HL-60/S4 treated with retinoic acid at 250 ng/mL for 4 days and 3 days (cell line): Measurements from ENCODE around the gene ADAM29.
"Not testable (repeated sequence)": the region's sequence is repeated elsewhere in the genome, so short reads cannot be mapped to it uniquely, and the experiment has no call there.

ENCODE experiments used
- in situ Hi-C: fragments of 300-500 bp; cut with MboI; formaldehyde crosslinking; loops from 2 replicates; pipeline ENCODE4 v1.7.0; 2022; ENCODE audit warnings: low sequenced_read_pairs

ADAM29 gene

DNA sequence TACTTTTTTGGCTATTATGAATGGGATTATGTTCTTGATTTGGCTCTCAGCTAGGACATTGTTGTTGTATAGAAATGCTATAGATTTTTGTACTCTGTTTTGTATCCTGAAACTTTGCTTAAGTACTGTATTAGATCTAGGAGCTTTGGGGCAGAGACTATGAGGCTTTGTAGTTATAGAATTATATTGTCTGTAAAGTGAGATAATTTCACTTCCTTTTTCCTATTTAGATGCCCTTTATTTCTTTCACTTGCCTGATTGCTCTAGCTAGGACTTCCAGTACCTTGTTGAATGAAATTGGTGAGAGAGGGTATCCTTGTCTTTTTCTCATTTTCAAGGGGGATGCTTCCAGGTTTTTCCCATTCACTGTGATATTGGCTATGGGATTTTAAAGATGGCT, 28.1 kb downstream of the ADAM29 start:
- in situ Hi-C loops, result no loop called here

DNA sequence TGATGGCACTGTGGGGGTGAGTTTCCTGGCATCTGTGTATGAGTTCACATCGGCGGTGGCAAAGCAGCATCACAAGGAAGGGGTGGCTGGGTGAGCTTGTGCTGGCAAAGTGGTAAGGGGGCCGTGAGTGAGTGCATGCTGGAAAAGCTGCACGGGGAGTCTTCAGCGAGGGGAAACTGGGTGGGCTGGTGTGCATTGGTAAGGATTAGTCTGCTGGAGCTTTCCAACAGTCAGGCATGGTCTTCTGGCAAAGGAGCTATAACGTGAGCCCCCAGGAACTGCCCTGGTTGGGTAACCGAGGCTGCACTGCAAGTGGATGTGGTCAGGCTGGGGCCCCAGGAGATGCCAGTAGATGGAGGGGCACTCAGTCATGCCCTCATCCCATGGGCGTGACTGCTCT, 30.7 kb downstream of the ADAM29 start:
- in situ Hi-C loops, result no loop called here

DNA sequence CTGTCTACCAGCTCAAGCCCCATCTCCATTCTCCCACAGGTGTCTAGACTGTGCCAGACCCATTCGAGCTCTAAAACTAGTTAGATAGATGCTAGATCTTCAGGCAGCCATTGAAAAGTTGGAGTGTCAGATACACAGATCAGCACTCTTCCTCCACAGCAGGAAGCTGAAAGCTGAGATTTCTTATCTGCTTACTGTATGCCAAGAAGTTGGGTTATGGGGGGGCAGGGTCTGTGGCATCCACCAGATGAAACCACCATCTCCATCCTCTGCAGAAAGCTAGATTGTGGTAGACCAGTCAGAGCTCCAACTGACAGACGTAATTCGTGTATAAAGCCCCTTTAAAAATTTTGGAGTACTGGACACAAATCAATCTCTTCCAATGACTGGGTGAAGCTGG, 54.8 kb downstream of the ADAM29 start:
- in situ Hi-C loops, result no loop called here

DNA sequence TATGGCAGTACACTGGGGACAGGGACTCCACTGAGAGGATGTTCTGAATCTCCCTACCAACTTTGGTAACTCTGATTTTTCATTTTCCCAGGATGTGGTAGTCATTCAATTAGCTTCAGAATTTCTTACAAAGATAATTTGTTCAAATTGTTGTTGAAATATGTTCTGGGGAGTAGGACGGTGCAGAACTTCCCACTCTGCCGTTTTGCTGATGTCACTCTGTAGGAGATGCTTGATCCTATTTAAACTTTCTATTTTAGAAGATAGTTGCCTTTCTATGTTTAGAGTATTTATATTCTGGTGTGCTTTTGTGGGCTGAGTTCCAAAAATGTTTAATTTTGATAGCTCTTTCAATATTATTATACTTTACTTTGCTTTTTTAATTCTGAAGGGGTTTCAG, 55.2 kb downstream of the ADAM29 start:
- in situ Hi-C loops, result no loop called here

DNA sequence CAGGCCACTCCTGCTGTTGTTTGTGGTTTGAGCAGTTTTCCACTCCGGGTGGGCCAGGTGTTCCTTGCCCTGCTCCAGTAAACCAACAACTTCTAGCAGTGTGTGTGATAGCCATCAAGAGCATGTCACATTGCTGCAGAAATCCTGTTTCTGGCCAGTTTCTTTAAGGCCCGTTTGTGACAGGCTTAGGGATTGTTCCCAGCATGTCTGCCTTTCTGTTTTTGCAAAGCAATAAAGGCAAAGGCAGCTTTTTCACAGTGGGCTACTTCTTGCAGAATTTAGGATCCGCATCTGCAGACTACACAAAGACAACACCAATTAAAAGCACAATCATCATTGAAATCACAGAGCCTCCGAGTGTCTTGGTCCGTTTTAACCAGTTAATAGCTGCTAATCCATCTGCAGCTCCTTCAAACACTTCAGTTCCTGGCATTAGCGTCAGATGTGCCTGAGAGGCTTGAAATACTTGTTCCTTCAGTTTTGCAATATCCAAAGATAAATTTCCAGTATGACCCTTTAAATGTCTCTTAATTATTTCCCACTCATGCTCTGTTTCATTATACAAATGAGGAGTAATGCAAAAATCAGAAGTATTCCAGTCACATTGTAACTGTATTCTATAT, 65.1 kb downstream of the ADAM29 start:
- in situ Hi-C loops, result no loop called here

DNA sequence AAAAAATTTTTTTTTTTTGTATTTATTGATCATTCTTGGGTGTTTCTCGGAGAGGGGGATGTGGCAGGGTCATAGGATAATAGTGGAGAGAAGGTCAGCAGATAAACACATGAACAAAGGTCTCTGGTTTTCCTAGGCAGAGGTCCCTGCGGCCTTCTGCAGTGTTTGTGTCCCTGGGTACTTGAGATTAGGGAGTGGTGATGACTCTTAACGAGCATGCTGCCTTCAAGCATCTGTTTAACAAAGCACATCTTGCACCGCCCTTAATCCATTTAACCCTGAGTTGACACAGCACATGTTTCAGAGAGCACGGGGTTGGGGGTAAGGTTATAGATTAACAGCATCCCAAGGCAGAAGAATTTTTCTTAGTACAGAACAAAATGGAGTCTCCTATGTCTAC, 65.7 kb downstream of the ADAM29 start:
- in situ Hi-C loops, result not testable (repeated sequence)

DNA sequence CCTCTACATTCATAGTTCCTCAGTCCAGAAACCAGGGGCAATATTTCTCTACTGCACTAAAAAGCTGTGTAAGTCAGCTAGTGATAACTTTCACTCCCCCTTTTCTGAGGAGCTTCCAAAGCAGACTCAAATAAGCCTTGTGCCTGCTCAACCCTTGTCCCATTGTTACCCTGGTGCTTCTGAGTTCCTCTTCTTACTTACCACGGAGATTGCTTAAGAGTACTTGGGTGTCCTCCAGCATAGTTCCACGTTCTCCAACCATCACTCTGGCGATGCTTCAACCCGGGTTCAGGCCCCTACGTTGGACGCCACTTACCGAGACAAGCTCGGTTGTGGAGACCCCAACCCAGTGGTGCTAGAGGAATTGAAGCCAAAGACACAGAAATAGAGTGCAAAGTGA, 71.6 kb downstream of the ADAM29 start:
- in situ Hi-C loops, result no loop called here

DNA sequence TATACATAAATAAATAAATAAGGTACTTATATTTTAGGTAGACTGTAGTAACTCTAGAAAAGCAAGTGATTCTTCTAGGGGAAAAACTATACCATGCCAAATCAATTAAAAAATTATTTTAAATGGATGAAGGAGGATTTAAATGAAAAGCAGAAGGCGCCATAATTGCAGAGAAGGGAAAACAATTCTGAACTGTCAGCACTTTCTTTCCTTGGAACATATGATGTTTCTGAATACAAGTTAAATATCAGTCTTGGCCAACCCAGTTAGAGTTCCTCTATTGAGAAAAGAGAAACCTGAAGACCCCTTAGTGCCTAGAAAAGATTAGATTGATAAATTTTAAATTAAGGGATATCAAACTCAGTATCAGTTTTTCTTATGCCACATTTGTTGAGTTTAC, 75.8 kb downstream of the ADAM29 start:
- in situ Hi-C loops, result no loop called here

DNA sequence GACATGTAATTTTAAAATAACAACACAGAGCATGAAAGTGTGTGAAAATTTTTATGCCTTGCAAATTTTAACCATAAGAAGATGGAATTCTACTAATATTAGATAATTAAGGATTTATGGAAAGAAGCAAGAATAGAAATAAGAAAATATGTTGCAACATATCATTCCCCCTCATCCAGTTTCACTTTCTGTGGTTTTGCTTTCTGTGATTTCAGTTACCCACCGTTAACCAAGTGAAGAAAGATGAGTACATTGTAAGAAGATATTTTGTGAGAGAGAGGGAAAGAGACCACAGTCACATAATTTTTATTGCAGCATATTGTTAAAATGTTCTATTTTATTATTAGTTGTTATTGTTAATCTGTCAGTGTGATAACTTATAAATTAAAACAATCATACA, 77.9 kb downstream of the ADAM29 start:
- in situ Hi-C loops, result no loop called here

DNA sequence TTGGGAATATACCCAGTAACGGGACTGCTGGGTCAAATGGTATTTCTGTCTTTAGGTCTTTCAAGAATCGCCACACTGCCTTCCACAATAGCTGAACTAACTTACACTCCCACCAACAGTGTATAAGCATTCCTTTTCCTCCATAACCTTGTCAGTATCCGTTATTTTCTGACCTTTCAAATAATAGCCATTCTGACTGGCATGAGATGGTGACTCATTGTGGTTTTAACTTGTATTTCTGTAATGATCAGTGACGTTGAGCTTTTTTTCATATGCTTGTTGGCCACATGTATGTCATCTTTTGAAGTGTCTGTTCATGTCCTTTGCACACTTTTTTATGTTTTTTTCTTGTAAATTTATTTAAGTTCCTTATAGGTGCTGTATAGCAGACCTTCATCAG, 81.2 kb downstream of the ADAM29 start:
- in situ Hi-C loops, result no loop called here

DNA sequence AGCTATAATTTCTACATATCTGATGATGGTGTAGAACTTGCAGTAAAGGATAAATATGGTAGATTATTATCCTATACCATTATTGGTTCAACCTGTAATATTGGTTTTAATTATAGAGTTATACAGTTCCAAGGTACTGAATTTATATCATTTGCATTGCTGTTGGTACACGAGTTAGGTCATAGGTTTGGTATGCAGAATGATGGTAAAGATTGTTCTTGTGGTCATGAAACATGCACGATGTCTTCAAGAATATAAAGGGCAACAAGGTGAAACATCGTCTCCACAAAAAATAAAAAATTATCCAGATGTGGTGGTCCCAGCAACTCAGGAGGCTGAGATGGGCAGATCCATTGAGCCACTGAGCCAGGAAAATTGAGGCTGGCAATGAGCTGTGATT, 99.6 kb downstream of the ADAM29 start:
- in situ Hi-C loops, result no loop called here

DNA sequence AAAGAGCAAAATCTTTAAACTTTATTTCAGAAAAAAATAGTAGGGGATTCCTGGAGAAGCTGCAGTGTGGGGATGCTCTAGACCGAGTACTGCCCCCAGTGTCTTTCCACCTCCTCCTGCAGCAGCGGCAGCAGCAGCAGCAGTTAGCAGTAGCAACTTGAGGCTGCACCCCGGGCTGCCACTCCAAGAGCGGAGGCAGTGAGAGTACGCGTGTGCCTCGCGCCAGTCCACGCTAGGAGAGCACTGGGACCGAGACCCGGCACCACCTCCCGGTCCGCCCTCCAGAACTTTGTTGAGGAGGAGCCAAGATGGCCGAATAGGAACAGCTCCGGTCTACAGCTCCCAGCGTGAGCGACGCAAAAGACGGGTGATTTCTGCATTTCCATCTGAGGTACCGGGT, 101.3 kb downstream of the ADAM29 start:
- in situ Hi-C loops, result not testable (repeated sequence)
